Upper lobe of right lung (tissue), 1 donor: ENCODE measurements around the gene ST6GALNAC2. TPM values are rescaled to one million over a fixed set of nuclear protein-coding genes. Genes with fewer than 3 reads are reported as not detected.
"Not testable (repeated sequence)": the region's sequence is repeated elsewhere in the genome, so short reads cannot be mapped to it uniquely, and the experiment has no call there.

Source experiments
- ATAC-seq: fragments of 200-7000 bp; cut with Tn5 transposase; one replicate; pipeline ENCODE4 v1.9.1; 2020; ENCODE audit warnings: mild to moderate bottlenecking, moderate library complexity
- DNase-seq: peaks from one replicate; pipeline ENCODE4 v3.0.0-alpha.2; 2020
- H3K27ac ChIP-seq: fragments of 200-600 bp; one replicate; pipeline ENCODE4 v1.8.0; 2022
- H3K27me3 ChIP-seq: fragments of 200-600 bp; one replicate; pipeline ENCODE4 v1.8.0; 2022; ENCODE audit warnings: mild to moderate bottlenecking
- H3K36me3 ChIP-seq: fragments of 200-600 bp; one replicate; pipeline ENCODE4 v1.8.0; 2022
- H3K4me1 ChIP-seq: fragments of 200-600 bp; one replicate; pipeline ENCODE4 v1.8.0; 2022
- H3K4me3 ChIP-seq: fragments of 200-600 bp; one replicate; pipeline ENCODE4 v1.8.0; 2022; ENCODE audit warnings: mild to moderate bottlenecking
- H3K9me3 ChIP-seq: fragments of 200-600 bp; one replicate; pipeline ENCODE4 v1.8.0; 2022
- CTCF ChIP-seq: fragments of 200-600 bp; IDR thresholded peaks from one replicate; pipeline ENCODE4 v1.8.0; 2022; ENCODE audit warnings: antibody characterized with exemption
- intact Hi-C: fragments of 100-400 bp; cut with DNase I; formaldehyde crosslinking; loops from one replicate; pipeline ENCODE4 v1.11.0; 2022
- total RNA-seq: library from RNA; stranded (reverse); fragmentation: NEBNext Ultra II Directional; extraction: Animal tissue kit (Norgen Biotek cat#: 25700); gene quantifications from one replicate; pipeline ENCODE4 v1.2.1, GENCODE V29; 2021
- donor health status: DM: no; HTN: yes; CAD: no; lungs with severe emphysema.

Gene ST6GALNAC2
- total RNA-seq, 1 donor from 2014 or later = 24.5 TPM

- intact Hi-C loops = no loop called here
- ATAC-seq (peak; percentile 12), DNase-seq (no peak)
- TF ChIP-seq CTCF = no peak
- no peak overlapping the region for H3K27ac ChIP-seq
- H3K36me3 ChIP-seq = peaks cover 22% of the 10 kb centered on the region
- peaks cover 24% of the 10 kb centered on the region for H3K4me1 ChIP-seq
- H3K27me3 ChIP-seq = no peaks in the 10 kb centered on the region
- H3K4me3 ChIP-seq = no peak overlapping the region
- H3K9me3 ChIP-seq = no peaks in the 10 kb centered on the region
Observed at GRCh38 chr17:76566988-76567431, 18.6 kb downstream of the ST6GALNAC2 start.

- Histone ChIP-seq H3K9me3 (no peaks in the 10 kb centered on the region), H3K36me3 (peaks cover 26% of the 10 kb centered on the region), H3K4me3 (no peak overlapping the region), H3K27ac (no peak overlapping the region), H3K4me1 (peaks cover 28% of the 10 kb centered on the region), H3K27me3 (no peaks in the 10 kb centered on the region)
- ATAC-seq (no peak), DNase-seq (no peak)
- intact Hi-C loops = no loop called here
- TF ChIP-seq CTCF = no peak
Observed at GRCh38 chr17:76566613-76566943, 19.1 kb downstream of the ST6GALNAC2 start.

- Histone ChIP-seq H3K4me3 (no peak overlapping the region), H3K4me1 (peaks cover 34% of the 10 kb centered on the region)
- intact Hi-C loops = no loop called here
Observed at GRCh38 chr17:76565728-76566612, 19.7 kb downstream of the ST6GALNAC2 start.

GRCh38 chr17:76564991-76565727 is 20.5 kb downstream of the ST6GALNAC2 start:
- H3K4me3 ChIP-seq, H3K9me3 ChIP-seq, H3K27me3 ChIP-seq, DNase-seq, H3K27ac ChIP-seq, ATAC-seq, intact Hi-C loops: not testable (repeated sequence)
- H3K36me3 ChIP-seq = peaks cover 32% of the 10 kb centered on the region
- peaks cover 41% of the 10 kb centered on the region for H3K4me1 ChIP-seq

More at GRCh38 chr17:76565728-76566612, 19.7 kb downstream of the ST6GALNAC2 start:
- no peak for TF ChIP-seq CTCF
- H3K9me3 ChIP-seq = no peaks in the 10 kb centered on the region
- H3K36me3 ChIP-seq = peaks cover 32% of the 10 kb centered on the region
- DNase-seq = no peak
- no peak for ATAC-seq
- no peak overlapping the region for H3K27ac ChIP-seq
- no peaks in the 10 kb centered on the region for H3K27me3 ChIP-seq

GRCh38 chr17:76563359-76563758 is 22.3 kb downstream of the ST6GALNAC2 start:
- peaks cover 32% of the 10 kb centered on the region for H3K36me3 ChIP-seq
- H3K4me1 ChIP-seq = peaks cover 59% of the 10 kb centered on the region
- H3K9me3 ChIP-seq, H3K27ac ChIP-seq, DNase-seq, H3K27me3 ChIP-seq, ATAC-seq, H3K4me3 ChIP-seq, intact Hi-C loops: not testable (repeated sequence)

- H3K4me3 ChIP-seq = no peak overlapping the region
- no peak overlapping the region for H3K27ac ChIP-seq
Observed at GRCh38 chr17:76562734-76563148, 22.9 kb downstream of the ST6GALNAC2 start.

More at GRCh38 chr17:76562734-76563148, 22.9 kb downstream of the ST6GALNAC2 start:
- no peaks in the 10 kb centered on the region for H3K9me3 ChIP-seq
- no peaks in the 10 kb centered on the region for H3K27me3 ChIP-seq
- peaks cover 53% of the 10 kb centered on the region for H3K4me1 ChIP-seq
- H3K36me3 ChIP-seq = peaks cover 32% of the 10 kb centered on the region
- ATAC-seq = peak; percentile 5
- TF ChIP-seq CTCF = no peak
- intact Hi-C loops = no loop called here
- DNase-seq = no peak
